Bone marrow (tissue), 2 donors: ENCODE measurements around the gene RHBDF2.

ENCODE experiments used
- DNase-seq, 2 donors: peaks; one replicate each; lab custom pipeline; 2025; lab: John Stamatoyannopoulos, UW

The RHBDF2 gene

DNA sequence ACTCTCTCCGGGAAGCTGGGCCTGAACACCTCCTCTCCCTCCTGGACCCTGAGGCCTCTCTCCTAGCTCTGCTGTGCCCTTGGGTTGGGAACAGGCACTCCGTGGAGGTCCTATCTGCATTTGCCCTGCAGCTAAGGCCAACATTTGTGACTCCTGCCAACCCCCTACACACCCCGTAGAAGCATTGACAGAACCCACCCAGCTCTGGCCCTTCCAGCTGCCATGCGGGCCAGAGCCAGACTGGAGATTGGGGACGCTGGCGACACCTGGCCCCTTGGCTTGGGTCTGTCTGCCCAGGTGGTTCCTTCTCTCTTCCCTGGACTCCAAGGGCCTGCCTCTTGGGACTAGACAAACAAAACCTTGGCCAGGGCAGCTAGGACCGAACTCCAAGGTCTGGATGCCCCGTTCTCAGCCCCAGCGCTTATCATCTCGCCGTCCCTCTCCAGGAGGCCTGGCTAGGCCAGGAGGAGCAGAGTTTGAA is 644 bp upstream of the RHBDF2 start:
- no peak for DNase-seq

GRCh38 chr17:76500747-76501017 is 541 bp downstream of the RHBDF2 start:
- no peak for DNase-seq

DNA sequence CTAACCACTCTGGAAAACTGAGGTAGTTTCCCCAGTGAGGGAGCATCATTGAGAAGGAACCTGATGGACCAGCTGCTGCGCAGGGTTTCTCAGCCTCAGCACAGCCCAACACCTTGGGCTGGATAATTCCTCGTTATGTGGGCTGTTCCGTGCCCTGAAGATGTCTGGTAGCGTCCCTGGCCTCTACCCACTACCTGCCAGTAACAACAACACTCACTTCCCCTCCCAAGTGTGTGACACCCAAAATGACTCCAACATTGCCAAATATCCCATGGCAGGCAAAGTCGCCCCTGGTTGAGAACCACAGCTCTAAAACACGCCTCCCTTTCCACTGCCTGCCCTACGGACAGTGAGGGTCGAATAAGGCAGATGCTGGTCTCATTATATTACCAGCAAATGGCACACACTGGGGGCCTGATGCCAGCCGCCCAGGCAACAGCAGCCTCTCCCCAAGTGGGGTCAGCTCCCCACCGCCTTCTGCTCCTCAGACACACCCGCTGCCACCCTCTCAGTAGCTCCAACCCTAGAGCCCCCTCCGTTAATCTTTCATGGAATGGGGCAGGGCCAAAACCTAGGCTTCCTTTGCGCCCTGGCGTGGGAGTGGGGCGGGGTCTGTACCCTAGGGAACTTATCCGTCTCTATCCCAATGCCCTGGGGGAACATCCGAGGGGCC is 1.0 kb downstream of the RHBDF2 start:
- DNase-seq, result peak in 1 of 2 donors; percentile 7

- no peak for DNase-seq
Observed at GRCh38 chr17:76499267-76499667, 2.0 kb downstream of the RHBDF2 start.

- DNase-seq, result no peak
Observed at GRCh38 chr17:76498876-76499251, 2.4 kb downstream of the RHBDF2 start.

GRCh38 chr17:76497979-76498875 is 3.0 kb downstream of the RHBDF2 start:
- DNase-seq, result no peak

DNA sequence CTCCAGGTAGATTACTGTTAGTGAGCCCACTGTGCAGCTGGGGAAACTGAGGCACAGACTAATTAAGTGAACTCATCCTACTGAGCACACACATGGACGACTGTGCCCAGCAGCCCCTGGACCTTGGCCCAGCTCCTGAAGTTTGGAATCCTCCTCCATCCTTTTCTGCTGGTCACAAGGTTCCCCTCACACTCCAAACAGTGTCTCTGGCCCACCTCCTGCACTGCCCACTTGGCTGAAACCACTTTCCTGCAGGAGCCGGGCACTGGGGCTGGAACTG is 3.6 kb downstream of the RHBDF2 start:
- no peak for DNase-seq

DNA sequence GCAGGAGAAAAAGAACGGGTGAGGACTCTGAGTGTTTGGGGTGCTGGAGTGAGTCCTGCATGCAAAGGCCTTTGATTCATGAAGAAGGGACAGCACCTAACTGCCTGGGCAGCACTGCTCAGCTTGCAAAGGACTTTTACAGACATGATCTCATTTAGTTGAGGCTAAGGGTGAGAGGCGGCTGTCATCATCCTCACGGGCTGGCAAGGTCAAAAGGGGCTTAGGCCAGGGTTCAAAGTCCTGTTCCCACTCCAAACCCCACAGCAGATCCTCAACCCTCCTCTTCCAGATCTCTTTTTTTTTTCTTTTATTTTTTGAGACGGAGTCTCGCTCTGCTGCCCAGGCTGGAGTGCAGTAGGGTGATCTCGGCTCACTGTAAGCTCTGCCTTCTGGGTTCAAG is 4.8 kb downstream of the RHBDF2 start:
- DNase-seq, result no peak

GRCh38 chr17:76495663-76496400 is 5.4 kb downstream of the RHBDF2 start:
- DNase-seq, result no peak

GRCh38 chr17:76493505-76494167 is 7.6 kb downstream of the RHBDF2 start:
- peak in 1 of 2 donors; percentile 51 for DNase-seq

DNA sequence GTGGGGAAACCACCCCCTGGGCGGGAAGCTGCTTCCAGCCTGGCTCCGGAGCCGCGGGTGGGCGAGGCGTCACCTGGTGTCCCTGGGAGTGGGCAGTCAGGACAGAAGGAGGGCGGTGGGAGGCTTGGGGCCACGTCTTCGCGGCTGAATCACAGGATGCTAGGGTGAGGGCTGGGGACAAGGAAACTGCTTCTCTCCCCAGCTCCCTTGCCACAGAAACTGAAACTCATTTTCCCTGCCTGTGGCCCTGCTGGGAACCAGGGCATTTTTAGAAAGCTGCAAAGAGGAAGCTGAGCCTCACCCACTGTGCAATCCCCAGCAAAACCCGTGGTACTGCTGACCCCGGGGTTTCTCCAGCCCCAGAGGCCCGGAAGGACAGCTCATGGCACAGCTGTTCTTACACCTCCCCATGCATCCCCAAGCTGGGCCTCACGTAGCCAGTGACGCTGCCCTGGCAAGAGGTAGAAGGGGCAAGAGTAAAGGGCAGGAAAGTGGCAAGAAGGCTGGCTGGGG is 8.2 kb downstream of the RHBDF2 start:
- peak; percentile 68 to 90 for DNase-seq

DNA sequence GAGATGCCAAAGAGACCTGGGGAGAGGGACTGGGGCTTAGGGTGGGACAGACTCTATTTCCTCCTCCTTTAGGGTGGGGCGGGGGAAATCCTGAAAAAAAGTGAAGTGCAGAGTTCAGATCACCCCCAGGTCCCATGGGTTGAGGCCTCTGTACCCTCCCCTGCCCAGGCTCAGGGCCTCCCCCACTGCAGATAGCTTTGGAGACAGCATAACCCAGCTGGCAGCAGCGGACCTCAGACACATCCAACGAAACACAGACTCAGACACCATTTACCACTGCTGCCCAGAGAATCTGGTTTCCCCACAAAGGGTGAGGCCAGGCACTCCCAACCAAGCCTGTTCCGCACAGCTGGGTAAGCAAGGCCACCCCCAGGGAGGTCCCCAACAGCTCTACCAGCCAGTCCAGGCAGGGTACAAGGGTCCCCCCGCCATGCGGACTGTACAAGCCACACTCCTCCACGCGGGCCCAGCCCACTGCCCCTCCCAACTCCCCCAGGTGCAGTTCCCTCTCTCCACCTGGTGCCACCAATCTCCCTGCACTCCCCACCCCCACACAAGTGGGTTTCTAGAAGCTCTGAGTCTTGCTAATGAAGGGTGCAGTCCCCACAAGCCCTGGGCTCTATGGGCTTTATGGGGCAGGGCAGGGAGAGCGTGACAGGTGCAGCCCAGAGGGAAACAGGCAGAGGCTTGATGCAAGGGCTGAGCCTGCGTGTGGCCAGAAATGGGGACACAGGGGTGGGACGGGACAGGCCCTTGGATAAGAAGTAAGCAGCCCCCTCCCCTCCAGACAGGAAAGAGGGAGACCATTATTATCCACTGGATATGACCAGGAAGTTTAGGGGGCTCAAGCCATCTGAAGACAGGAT is 8.9 kb downstream of the RHBDF2 start:
- DNase-seq, result peak in 1 of 2 donors; percentile 49

DNA sequence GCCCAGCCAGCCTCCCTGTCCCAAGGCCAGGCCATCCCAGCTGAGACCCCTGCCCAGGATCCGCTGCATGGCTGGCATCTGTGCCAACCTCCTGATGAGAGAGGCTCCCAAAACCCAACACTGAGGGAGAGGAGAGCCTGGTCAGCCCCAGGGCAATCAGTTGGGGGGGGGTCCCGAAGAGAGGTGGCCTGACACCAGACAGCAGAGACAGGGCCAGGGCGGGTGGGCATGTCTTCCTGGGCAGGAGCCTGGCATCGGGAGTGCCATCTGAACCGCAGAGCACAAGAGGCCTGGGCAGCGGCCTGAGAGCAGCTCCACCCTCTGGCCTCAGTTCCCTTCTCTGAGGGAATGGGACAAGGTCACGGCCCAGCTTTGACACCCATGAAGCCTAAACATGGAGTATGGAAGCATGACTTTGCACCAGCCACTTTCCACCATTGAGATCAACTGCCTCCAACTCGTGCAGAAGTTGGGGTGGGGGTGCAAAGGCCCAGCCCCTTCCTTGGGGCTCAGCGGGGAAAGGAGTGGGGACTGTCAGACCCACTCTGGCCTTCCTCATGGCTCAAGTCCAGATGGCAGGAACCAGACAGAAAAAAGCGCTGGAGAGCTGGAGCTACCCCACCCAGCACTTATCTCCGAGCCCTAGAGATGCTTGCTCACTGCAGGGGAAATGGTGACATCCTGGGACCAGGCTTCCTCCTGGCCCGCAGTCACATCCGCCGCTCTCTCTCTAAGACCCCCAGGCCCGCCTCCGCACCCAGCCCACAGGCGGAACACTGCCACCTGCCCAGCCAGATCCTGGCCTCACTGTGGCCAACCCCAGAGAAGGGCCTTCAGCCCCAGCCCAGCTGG is 9.7 kb downstream of the RHBDF2 start:
- DNase-seq, result no peak

GRCh38 chr17:76490112-76490710 is 11.0 kb downstream of the RHBDF2 start:
- DNase-seq, result no peak

GRCh38 chr17:76487451-76488192 is 13.6 kb downstream of the RHBDF2 start:
- no peak for DNase-seq

DNA sequence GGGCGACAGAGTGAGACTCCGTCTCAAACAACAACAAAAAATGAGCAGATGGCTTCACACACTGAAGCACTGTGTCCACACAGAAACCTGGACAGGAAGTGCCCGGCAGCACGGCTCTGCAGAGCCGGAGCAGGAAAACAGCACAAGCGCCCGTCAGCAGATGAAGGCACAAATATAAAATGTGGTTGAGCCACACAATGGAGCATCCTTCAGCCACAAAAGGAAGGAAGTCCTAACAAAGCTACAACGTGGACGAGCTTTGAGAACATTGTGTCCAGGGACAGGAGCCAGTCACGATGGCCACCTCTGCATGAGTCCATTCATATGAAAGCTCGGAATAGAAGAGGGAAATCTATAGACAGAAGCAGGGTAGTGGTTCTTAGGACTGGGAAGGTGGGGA is 15.7 kb downstream of the RHBDF2 start:
- no peak for DNase-seq

DNA sequence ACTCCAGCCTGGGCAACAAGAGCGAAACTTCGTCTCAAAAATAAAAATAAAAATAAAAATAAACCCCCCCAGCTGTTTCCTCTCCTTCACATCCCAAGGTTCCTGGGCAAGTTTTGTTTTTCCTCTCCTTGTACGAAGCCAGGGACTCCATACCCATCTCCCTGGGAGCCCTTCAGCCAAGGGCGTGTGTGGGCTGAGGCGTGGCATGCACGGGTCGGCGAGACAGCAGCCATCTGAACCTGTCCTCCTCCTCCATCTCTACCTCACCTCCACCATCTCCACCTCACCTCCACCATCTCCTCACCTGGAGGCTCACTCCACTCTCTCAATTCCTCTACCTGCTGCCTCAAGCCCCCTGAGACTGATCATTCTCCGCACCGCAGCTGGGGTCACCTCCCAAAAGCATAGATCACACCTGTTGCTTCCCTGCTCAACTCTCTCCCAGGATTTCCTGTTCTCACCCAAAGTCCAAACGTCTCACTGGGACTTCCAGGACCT is 16.9 kb downstream of the RHBDF2 start:
- DNase-seq, result no peak

DNA sequence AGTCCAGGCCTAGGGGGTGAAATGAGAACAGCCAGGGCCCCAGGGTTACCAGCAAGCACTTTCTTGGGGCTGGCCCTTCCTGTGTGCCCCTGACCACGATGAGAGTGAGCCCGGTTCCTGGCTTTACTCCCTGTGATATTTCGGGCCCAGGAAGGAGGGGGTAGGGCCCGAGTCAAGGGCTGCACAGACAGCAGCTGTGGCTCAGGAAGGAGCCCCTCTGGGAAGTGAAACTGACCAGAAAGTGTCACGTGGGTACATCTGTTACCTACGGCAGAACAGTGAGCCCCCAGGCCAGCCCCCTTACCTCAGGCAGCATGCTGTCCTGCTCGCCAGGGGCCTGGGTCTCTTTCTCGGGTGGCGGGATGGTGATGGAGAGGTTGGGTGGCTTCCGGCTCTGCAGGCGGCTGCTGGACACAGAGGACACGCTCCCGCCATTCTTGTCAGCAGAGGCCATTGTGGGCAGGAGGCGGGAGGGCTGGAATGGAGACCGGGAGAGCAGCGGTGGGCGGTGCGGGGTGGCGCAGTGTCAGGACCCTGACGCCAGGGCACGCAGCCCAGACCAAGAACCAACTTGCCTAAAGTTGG is 20.1 kb downstream of the RHBDF2 start:
- no peak for DNase-seq

DNA sequence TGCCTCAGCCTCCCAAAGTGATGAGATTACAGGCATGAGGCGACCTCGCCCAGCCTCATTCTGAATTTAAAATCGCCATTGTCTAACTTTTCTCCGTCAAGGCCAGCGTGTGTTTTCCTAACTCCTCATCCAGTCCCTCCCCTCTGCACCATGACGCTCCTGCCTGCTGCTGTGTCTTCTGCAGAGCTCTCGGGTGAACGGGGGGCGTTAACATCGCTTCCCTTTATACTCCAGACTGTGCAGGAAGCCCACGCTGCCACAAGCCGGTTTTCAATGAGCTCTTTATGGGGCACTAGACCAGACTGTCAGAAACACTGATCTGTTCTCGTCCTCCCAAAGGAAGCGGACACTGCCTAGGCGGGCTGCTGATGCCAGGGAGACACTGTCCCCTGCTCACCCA is 20.6 kb downstream of the RHBDF2 start:
- peak in 1 of 2 donors; percentile 62 for DNase-seq
